Coronary artery (tissue), 2 donors: ENCODE data around the gene LRRC8B.

Experiments
- DNase-seq: peaks from one replicate; pipeline ENCODE4 v3.0.0-alpha.2; 2017; ENCODE audit warnings: low spot score
- H3K27ac ChIP-seq, 2 donors: fragments of 200-600 bp; sonication (generic); one replicate each; pipeline ENCODE4 v1.5.1; 2016 to 2019
- H3K4me3 ChIP-seq: fragments of 200-600 bp; sonication (generic); 2 replicates; pipeline ENCODE4 v1.5.1; 2016; ENCODE audit warnings: mild to moderate bottlenecking, moderate library complexity
- CTCF ChIP-seq: fragments of 200-600 bp; sonication (generic); IDR thresholded peaks from one replicate; pipeline ENCODE4 v1.5.1; 2019; ENCODE audit warnings: antibody characterized with exemption

LRRC8B gene

GRCh38 chr1:89608319-89608983 is 83.8 kb downstream of the LRRC8B start:
- no peak for DNase-seq
- no peak for TF ChIP-seq CTCF
- Histone ChIP-seq H3K4me3 (no peak overlapping the region), H3K27ac (peak overlapping the region in 1 of 2 donors; percentile 46)

- H3K27ac ChIP-seq = no peak overlapping the region
- DNase-seq = no peak
- no peak for TF ChIP-seq CTCF
- no peak overlapping the region for H3K4me3 ChIP-seq
These were observed 84.5 kb downstream of the LRRC8B start for GRCh38 chr1:89608984-89609725.

DNA sequence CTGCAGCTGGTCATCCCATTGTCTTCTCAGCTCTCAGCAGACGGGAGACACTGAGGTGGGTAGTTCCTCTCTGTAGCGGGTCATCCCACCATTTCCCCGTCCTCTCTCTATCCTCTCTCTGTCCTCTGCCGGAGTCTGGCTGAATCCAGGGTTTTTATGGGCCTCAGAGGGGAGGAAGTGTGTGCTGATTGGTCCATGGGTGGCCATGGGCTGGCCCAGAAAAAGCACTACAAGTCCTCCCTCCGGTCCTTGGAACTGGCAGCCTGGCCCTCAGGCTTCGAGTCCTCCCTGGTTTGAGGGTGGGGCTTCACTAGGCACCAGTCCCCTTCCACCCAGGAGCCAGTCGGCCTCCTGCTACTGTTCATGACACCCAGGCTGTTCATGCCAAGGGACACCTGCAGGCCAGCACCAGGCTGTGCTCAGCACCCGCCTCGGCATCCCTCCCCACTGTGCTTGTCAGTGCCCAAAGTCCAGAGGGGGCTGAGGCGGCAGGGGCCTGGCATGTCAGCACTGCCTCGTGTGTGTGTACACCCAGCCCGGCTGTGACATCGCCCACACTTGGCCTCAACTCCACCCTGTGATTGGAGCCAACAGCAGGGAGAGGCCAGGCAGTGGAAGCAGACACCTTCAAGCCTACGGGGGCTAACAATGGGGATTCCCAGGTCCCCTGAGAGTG is 85.3 kb downstream of the LRRC8B start:
- TF ChIP-seq CTCF = no peak
- Histone ChIP-seq H3K27ac (no peak overlapping the region), H3K4me3 (no peak overlapping the region)
- no peak for DNase-seq

- Histone ChIP-seq H3K27ac (no peak overlapping the region), H3K4me3 (no peak overlapping the region)
- no peak for TF ChIP-seq CTCF
- DNase-seq = no peak
These were observed 85.9 kb downstream of the LRRC8B start for GRCh38 chr1:89610457-89611011.

DNA sequence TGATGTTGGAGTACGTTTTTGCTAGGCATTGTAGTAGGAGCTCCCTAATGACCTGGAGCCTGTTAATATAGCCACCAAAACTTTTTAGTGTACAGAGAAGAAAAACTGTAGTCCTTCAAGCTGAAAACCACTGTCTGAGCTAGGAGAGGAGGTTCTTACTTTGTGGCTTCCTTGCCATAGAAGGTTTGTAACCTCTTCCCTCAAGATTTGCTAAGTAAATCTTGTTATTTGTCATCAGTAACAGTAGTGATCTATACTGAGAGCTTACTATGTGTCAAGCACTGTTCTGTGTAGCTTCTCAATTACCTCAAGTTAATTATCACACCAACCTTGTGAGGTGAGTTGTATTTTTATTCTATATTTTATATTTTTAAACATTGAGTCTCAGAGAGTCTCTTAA is 87.1 kb downstream of the LRRC8B start:
- no peak for DNase-seq
- TF ChIP-seq CTCF = no peak
- H3K4me3 ChIP-seq = no peak overlapping the region
- no peak overlapping the region for H3K27ac ChIP-seq

DNA sequence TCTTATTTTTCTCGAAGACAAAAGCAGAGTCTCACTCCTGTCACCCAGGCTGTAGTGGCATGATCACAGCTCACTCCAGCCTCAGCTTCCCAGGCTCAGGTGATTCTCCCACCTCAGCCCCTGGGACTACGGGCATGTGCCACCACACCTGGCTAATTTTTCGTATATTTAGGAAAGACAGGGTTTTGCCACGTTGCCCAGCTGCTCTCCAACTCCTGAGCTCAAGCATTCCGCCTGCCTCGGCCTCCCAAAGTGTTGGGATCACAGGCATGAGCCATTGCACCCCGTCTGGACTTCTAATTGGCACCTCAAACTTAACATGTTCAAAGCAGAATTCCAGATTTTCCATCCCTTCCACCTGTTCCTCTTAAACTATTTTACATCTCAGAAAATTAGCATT is 89.3 kb downstream of the LRRC8B start:
- no peak overlapping the region for H3K27ac ChIP-seq
- H3K4me3 ChIP-seq = no peak overlapping the region
- no peak for TF ChIP-seq CTCF
- DNase-seq = no peak
